Bone marrow (tissue), 2 donors: ENCODE data around the gene IL18BP.

Experiments used
- DNase-seq, 2 donors: peaks; one replicate each; lab custom pipeline; 2025; lab: John Stamatoyannopoulos, UW

The IL18BP gene

DNA sequence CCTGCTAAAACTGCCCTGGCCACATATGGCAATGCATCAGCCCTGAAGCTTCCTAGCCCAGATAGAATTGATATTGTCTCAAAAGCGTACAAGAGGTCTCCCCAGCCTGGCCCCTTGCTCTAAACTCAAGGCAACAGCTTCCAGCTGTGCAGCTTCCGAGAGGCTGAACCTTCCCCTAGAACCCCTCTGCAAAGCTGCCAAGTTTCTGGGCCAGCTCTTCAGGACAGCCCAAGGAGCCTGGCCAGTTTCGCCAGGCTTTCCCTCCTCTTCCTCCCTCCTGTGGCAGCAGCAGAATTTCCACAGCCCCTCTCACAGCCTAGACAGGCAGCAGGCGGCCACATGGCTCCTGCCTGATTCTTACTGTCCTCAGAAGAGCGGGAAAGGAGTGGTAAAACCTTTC lies 47.1 kb downstream of the IL18BP start:
- no peak for DNase-seq

DNA sequence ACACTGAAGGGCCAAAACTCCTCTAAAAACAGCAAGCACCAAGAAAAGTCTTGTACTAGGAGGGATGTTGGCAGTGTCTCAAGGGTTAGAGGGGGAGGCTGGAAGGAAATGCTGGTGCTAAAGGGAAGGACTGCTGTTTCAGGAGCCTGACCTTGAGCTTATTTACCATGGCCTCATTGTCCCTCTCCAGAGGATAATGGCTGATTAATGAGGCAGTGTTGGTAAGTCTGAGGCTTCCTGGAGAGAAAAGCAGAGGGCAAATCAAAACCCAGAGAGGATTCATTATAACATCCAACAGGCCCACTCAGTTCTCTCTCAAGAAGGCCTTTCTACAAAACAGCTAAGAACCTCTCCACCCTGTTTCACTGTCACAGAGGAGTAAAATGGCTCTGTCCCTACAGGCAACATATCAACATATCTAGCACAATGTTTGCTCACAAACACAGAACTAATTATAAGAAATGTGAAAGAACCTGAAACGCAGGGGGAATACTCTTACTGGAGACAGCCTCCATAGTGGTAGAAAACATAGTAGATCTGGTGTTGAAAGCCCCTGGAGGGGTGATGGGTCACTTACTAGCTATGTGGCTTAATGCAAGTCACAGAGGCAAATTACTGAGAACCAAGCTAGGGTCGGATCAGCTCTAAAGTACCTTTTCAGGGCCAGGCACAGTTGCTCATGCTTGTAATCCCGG lies 50.2 kb downstream of the IL18BP start:
- no peak for DNase-seq
